K562 (cell line): ENCODE results near the gene HEPHL1. TPM values are rescaled to one million over a fixed set of nuclear protein-coding genes. Genes with fewer than 3 reads are reported as not detected.
A peak's percentile ranks its signal among the peaks of the same experiment; 100 is the strongest.

Source experiments
- ATAC-seq: fragments of 200-7000 bp; cut with Tn5 transposase; 3 replicates; pipeline ENCODE4 v1.9.1; 2020; ENCODE audit warnings: moderate library complexity
- BruUV-seq: library from RNA; stranded (reverse); fragments of 400-500 nt; replicated peaks from 2 replicates; lab custom pipeline; 2021; lab: Mats Ljungman, UMichigan
- CTCF ChIA-PET: fragments of 300-600 bp; formaldehyde crosslinking; extraction: SDS; loops from one replicate; lab custom pipeline; 2021; ENCODE audit warnings: low intra/inter-chr PET ratio; lab: Yijun Ruan, JAX
- POLR2A ChIA-PET: fragments of 300-600, 350-650 bp; sonication (Branson Sonifier 250); formaldehyde crosslinking; extraction: SDS; loops from one replicate; lab custom pipeline; 2021; ENCODE audit warnings: antibody characterized with exemption, inconsistent platforms; lab: Yijun Ruan, JAX
- DNase-seq, 4 experiments: peaks; one replicate each; pipeline versions ENCODE4 v3.0.0 to v3.0.0-alpha.2; 2011 to 2018; ENCODE audit warnings: low spot score in 3 of 4, mixed read lengths in 3 of 4; ENCODE audit errors: extremely low read depth in 1 of 4
- FAIRE-seq: peaks from 2 replicates; lab custom pipeline; 2011; peaks lifted over from hg19 to GRCh38; lab: Jason Lieb, UNC
- H2AFZ ChIP-seq: 2 replicates; pipeline ENCODE4 v1.6.0; 2011; ENCODE audit warnings: low read depth, low read length, control low read depth, inconsistent platforms
- H3K27ac ChIP-seq: fragments of 200-600 bp; 3 replicates; pipeline ENCODE4 v1.8.0; 2011; ENCODE audit warnings: low read depth, mild to moderate bottlenecking, control low read depth, inconsistent platforms, low read length, moderate library complexity, mixed read lengths; ENCODE audit errors: extremely low read depth
- H3K27me3 ChIP-seq, 2 experiments: fragments of 300-600 bp in 1 of 2; 2 replicates in 1 of 2; 3 replicates in 1 of 2; pipeline versions ENCODE4 v1.6.0 to v1.8.0; 2011; ENCODE audit warnings: inconsistent platforms in 2 of 2, low read length in 2 of 2, mild to moderate bottlenecking in 1 of 2, mixed read lengths in 1 of 2, moderate library complexity in 1 of 2; ENCODE audit not compliant: control insufficient read depth in 2 of 2, insufficient read depth in 2 of 2
- H3K36me3 ChIP-seq: fragments of 300-600 bp; 3 replicates; pipeline ENCODE4 v1.8.0; 2011; ENCODE audit warnings: mild to moderate bottlenecking, low read length, inconsistent platforms; ENCODE audit not compliant: control insufficient read depth, insufficient read depth
- H3K4me1 ChIP-seq, 2 experiments: fragments of 200-600 bp in 1 of 2; replicated peaks in 1 of 2; 2 replicates in 1 of 2; 3 replicates in 1 of 2; pipeline versions ENCODE4 v1.5.1 to v1.8.0; 2011; ENCODE audit warnings: inconsistent platforms in 2 of 2, low read length in 2 of 2, mild to moderate bottlenecking in 1 of 2, mixed read lengths in 1 of 2, moderate library complexity in 1 of 2; ENCODE audit not compliant: control insufficient read depth in 2 of 2, insufficient read depth in 2 of 2
- H3K4me2 ChIP-seq: 2 replicates; pipeline ENCODE4 v1.6.1; 2011; ENCODE audit warnings: low read length, control low read depth, inconsistent platforms, mixed read lengths; ENCODE audit not compliant: insufficient read depth
- H3K4me3 ChIP-seq: fragments of 200-600 bp; sonication (generic), shearing (Covaris generic); 2 replicates; pipeline ENCODE4 v1.5.1; 2016; ENCODE audit warnings: control low read depth, inconsistent platforms
- H3K79me2 ChIP-seq: fragments of 200-600 bp; 3 replicates; pipeline ENCODE4 v1.8.0; 2011; ENCODE audit warnings: low read length, inconsistent platforms; ENCODE audit not compliant: control insufficient read depth, insufficient read depth
- H3K9ac ChIP-seq, 2 experiments: 2 replicates each; pipeline versions ENCODE4 v1.6.0 to v1.6.1; 2011; ENCODE audit warnings: low read depth in 2 of 2, low read length in 2 of 2, control low read depth in 1 of 2, inconsistent platforms in 1 of 2, mild to moderate bottlenecking in 1 of 2, mixed read lengths in 1 of 2; ENCODE audit not compliant: insufficient read depth in 1 of 2
- H3K9me1 ChIP-seq: one replicate; pipeline ENCODE4 v1.6.0; 2011; ENCODE audit warnings: inconsistent platforms, mild to moderate bottlenecking, low read length, moderate library complexity; ENCODE audit not compliant: control insufficient read depth, insufficient read depth
- H3K9me3 ChIP-seq: replicated peaks from 2 replicates; pipeline ENCODE4 v1.5.1; 2011; ENCODE audit warnings: low read depth, low read length, inconsistent platforms; ENCODE audit not compliant: control insufficient read depth, insufficient read depth
- H4K20me1 ChIP-seq: replicated peaks from 2 replicates; pipeline ENCODE4 v1.6.1; 2011; ENCODE audit warnings: low read length, inconsistent platforms, mixed read lengths; ENCODE audit not compliant: control insufficient read depth, insufficient read depth
- ADNP ChIP-seq: fragments of 200-800 bp; sonication (Bioruptor generic); IDR thresholded peaks from 2 replicates; pipeline ENCODE4 v1.6.1; 2016; ENCODE audit warnings: missing genetic modification characterization, missing compliant biosample characterization
- ARHGAP35 ChIP-seq: fragments of 450-650 bp; IDR thresholded peaks from 2 replicates; pipeline ENCODE4 v1.6.1; 2018; ENCODE audit not compliant: partially characterized antibody
- BMI1 ChIP-seq: fragments of 150-350 bp; IDR thresholded peaks from 2 replicates; pipeline ENCODE4 v1.6.1; 2014; ENCODE audit warnings: low read length
- CAMTA2 ChIP-seq: fragments of 250-450 bp; sonication (Bioruptor Pico); conservative IDR thresholded peaks from 2 replicates; pipeline ENCODE4 v1.5.1; 2022
- CHCHD3 ChIP-seq: fragments of 250-450 bp; sonication (Bioruptor Pico); IDR thresholded peaks from 2 replicates; pipeline ENCODE4 v2.1.2; 2022; ENCODE audit warnings: mild to moderate bottlenecking
- DACH1 ChIP-seq: fragments of 450-650 bp; IDR thresholded peaks from 2 replicates; pipeline ENCODE4 v1.6.1; 2018; ENCODE audit not compliant: partially characterized antibody
- EHMT2 ChIP-seq: fragments of 450-650 bp; IDR thresholded peaks from 2 replicates; pipeline ENCODE4 v1.6.1; 2018; ENCODE audit warnings: antibody characterized with exemption
- FOXA3 ChIP-seq, 2 experiments: fragments of 450-650 bp in 1 of 2; sonication (generic) in 1 of 2; formaldehyde crosslinking; IDR thresholded peaks in 1 of 2; conservative IDR thresholded peaks in 1 of 2; 2 replicates each; pipeline versions ENCODE4 v1.4.0 to v1.8.0; 2020 to 2022; ENCODE audit warnings: mild to moderate bottlenecking in 2 of 2, missing genetic modification reagents in 1 of 2
- HNRNPLL ChIP-seq: fragments of 200-400 bp; formaldehyde crosslinking; IDR thresholded peaks from 2 replicates; pipeline ENCODE4 v1.6.1; 2017; ENCODE audit warnings: low read length, low read depth, mild to moderate bottlenecking; ENCODE audit not compliant: poor library complexity, severe bottlenecking
- HNRNPUL1 ChIP-seq: fragments of 200-400 bp; formaldehyde crosslinking; IDR thresholded peaks from 2 replicates; pipeline ENCODE4 v1.6.1; 2017; ENCODE audit warnings: low read length
- KLF1 ChIP-seq: fragments of 450-650 bp; IDR thresholded peaks from 2 replicates; pipeline ENCODE4 v1.6.1; 2016; ENCODE audit warnings: missing genetic modification characterization, missing compliant biosample characterization
- KLF16 ChIP-seq: IDR thresholded peaks from 2 replicates; pipeline ENCODE4 v1.6.1; 2016; ENCODE audit warnings: antibody characterized with exemption
- PHF20 ChIP-seq: fragments of 450-650 bp; IDR thresholded peaks from 2 replicates; pipeline ENCODE4 v1.6.1; 2018; ENCODE audit not compliant: partially characterized antibody
- RBM15 ChIP-seq: fragments of 200-400 bp; formaldehyde crosslinking; IDR thresholded peaks from 2 replicates; pipeline ENCODE4 v1.6.1; 2018; ENCODE audit warnings: mild to moderate bottlenecking, low read length, moderate library complexity; ENCODE audit not compliant: insufficient read depth
- SMARCB1 ChIP-seq: IDR thresholded peaks from 2 replicates; pipeline ENCODE4 v1.6.1; 2011; ENCODE audit warnings: improper control_type of control experiment, low read depth; ENCODE audit not compliant: insufficient read length
- TBP ChIP-seq: optimal IDR thresholded peaks from 2 replicates; pipeline ENCODE3; 2011; ENCODE audit warnings: low read depth, low read length, improper control_type of control experiment
- ZBED1 ChIP-seq: IDR thresholded peaks from 2 replicates; pipeline ENCODE4 v1.6.1; 2014
- ZNF274 ChIP-seq: IDR thresholded peaks from 2 replicates; pipeline ENCODE4 v1.6.1; 2011; ENCODE audit warnings: low read depth, mild to moderate bottlenecking, low read length, moderate library complexity, borderline replicate concordance
- WGBS: fragments of 100-300 bp; shearing (Covaris generic); methylation state at CpG from one replicate; pipeline ENCODE4 v1.1.6; 2016; ENCODE audit warnings: low coverage, mixed read lengths; ENCODE audit not compliant: insufficient coverage; ENCODE audit errors: missing lambda C conversion rate; 5-methylcytosine and 5-hydroxymethylcytosine counted together
- in situ Hi-C: fragments of 300-500 bp; cut with MboI; formaldehyde crosslinking; loops from 4 replicates; pipeline ENCODE4 v1.15.0; 2018; ENCODE audit warnings: inconsistent platforms, mixed read lengths
- intact Hi-C: fragments of 100-400 bp; cut with micrococcal nuclease; formaldehyde crosslinking; loops from 2 replicates; pipeline ENCODE4 v1.14.2; 2022
- polyA plus RNA-seq, 8 experiments: library from polyadenylated mRNA; depleted of rRNA in 4 of 8; stranded (reverse) in 5 of 8; unstranded in 3 of 8; fragments of >200 nt; fragmentation: Nextera tagmentation in 2 of 8; fragmentation: Illumina TruSeq in 1 of 8; extraction: Ambion mirVana in 2 of 8; extraction: Trizol in 1 of 8; gene quantifications; 2 replicates each; pipeline versions ENCODE4 v1.2.1 to v1.2.3, GENCODE V29; 2011 to 2014; ENCODE audit warnings: inconsistent platforms in 1 of 8, missing spikeins in 1 of 8
- total RNA-seq, 7 experiments: library from RNA; depleted of rRNA in 6 of 7; stranded (reverse); fragments of >200 nt in 6 of 7; fragmentation: Illumina TruSeq in 2 of 7; extraction: Trizol in 2 of 7; gene quantifications; 2 replicates each; pipeline versions ENCODE4 v1.2.1 to v1.2.3, GENCODE V29; 2011 to 2021; ENCODE audit warnings: low replicate concordance in 1 of 7
- TF ChIP-seq, protein P1 (sequence below): fragments of 200-800 bp; sonication (Bioruptor generic); IDR thresholded peaks from 2 replicates; pipeline ENCODE4 v1.6.1; 2017; ENCODE audit warnings: missing genetic modification characterization, missing compliant biosample characterization
- TF ChIP-seq, protein P2 (sequence below): fragments of 450-650 bp; formaldehyde crosslinking; IDR thresholded peaks from 2 replicates; pipeline ENCODE4 v1.4.0; 2022; ENCODE audit warnings: mild to moderate bottlenecking, moderate library complexity
- TF ChIP-seq, protein P3 (sequence below): fragments of 450-650 bp; IDR thresholded peaks from one replicate; pipeline ENCODE4 v1.6.1; 2018; ENCODE audit warnings: mild to moderate bottlenecking, moderate library complexity; ENCODE audit not compliant: partially characterized antibody

The HEPHL1 gene
- total and polyA plus RNA-seq, 9 of the 15 experiments (the other 6 are each of a cell fraction or from before 2014, with no cell fraction given): 0.01 TPM; not detected in 8

DNA sequence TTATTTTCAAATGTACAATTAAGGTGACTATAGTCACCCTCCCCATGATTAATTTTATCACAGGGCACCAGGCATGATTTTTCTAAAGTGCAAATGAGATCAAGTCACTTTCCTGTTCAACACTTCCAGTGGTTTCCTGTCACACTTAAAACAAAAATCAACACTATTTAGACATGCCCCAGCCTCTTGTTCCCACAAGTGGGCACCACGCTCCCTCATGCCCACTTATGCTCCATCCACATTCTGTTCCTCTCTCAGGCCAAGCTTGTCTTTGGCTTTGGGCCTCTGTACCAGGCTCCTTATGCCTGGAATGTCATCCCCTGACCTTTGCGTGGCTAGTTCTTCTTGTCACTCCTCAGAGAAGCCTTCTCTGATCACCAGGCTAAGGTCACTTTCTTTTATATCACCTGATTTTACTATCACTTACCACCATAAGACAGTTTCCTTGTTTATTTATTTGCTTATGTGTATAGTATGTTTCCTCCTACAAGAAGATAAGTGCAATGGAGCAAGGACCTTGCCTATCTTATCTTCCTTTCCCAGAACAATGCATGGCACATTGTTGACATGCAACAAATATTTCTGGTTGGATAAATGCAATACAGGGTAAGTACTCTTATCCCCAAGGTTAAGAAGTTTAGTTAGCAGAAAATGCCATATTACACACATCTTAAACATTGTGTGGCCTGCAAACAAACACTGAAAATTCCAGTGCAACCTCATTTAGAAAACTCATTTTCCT, 56.6 kb downstream of the HEPHL1 start:
- in situ Hi-C loops: no loop called here
- WGBS: 21% methylated on average over 2 of the region's 2 CpGs
- Histone ChIP-seq H2AFZ (no peak overlapping the region), H3K4me2 (peak overlapping the region; percentile 57; the same call in 1 of the 2 replicates), H3K9ac (no peak overlapping the region), H3K9me3 (no peaks in the 10 kb centered on the region), H3K79me2 (no peaks in the 10 kb centered on the region), H3K4me3 (no peak overlapping the region), H3K4me1 (peaks cover 0 to 7% of the 10 kb centered on the region in 2 experiments; a peak in 3 of 5 replicates), H3K9me1 (no peaks in the 10 kb centered on the region), H4K20me1 (no peaks in the 10 kb centered on the region), H3K36me3 (no peaks in the 10 kb centered on the region), H3K27ac (no peak overlapping the region; the same call in 2 of the 3 replicates), H3K27me3 (peaks cover 0 to 6% of the 10 kb centered on the region in 2 experiments; a peak in 2 of 5 replicates)
- CTCF ChIA-PET: no interaction called here
- peak in 3 of 4 experiments; percentile 8 to 15 (median 12) for DNase-seq
- POLR2A ChIA-PET: no interaction called here
- no peak; the same call in 2 of the 3 replicates for ATAC-seq
- no TSS peak for BruUV-seq
- intact Hi-C loops: no loop called here
- FAIRE-seq: peak; percentile 6
- no peak for TF ChIP-seq PHF20
- no peak for TF ChIP-seq DACH1
- no peak for TF ChIP-seq ARHGAP35
- no peak for TF ChIP-seq HNRNPLL
- TF ChIP-seq, protein P1, sequence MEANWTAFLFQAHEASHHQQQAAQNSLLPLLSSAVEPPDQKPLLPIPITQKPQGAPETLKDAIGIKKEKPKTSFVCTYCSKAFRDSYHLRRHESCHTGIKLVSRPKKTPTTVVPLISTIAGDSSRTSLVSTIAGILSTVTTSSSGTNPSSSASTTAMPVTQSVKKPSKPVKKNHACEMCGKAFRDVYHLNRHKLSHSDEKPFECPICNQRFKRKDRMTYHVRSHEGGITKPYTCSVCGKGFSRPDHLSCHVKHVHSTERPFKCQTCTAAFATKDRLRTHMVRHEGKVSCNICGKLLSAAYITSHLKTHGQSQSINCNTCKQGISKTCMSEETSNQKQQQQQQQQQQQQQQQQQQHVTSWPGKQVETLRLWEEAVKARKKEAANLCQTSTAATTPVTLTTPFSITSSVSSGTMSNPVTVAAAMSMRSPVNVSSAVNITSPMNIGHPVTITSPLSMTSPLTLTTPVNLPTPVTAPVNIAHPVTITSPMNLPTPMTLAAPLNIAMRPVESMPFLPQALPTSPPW (CRISPR knock-in tag): no peak
- no peak for TF ChIP-seq ZBED1
- TF ChIP-seq BMI1: no peak
- TF ChIP-seq FOXA3 (CRISPR knock-in tag; conservative IDR thresholded peaks at IDR 0.05 in 1 of 2, IDR thresholded peaks at IDR 0.05 in 1 of 2): peak; percentile 52 to 98; a peak in 3 of 4 replicates
- no peak for TF ChIP-seq ADNP
- no peak for TF ChIP-seq EHMT2
- no peak for TF ChIP-seq ZNF274
- TF ChIP-seq KLF1: no peak
- no peak for TF ChIP-seq HNRNPUL1
- no peak for TF ChIP-seq RBM15
- TF ChIP-seq CHCHD3: no peak
- TF ChIP-seq, protein P2, sequence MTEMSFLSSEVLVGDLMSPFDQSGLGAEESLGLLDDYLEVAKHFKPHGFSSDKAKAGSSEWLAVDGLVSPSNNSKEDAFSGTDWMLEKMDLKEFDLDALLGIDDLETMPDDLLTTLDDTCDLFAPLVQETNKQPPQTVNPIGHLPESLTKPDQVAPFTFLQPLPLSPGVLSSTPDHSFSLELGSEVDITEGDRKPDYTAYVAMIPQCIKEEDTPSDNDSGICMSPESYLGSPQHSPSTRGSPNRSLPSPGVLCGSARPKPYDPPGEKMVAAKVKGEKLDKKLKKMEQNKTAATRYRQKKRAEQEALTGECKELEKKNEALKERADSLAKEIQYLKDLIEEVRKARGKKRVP: peak; percentile 46; the same call in 1 of the 2 replicates
- TF ChIP-seq, protein P3, sequence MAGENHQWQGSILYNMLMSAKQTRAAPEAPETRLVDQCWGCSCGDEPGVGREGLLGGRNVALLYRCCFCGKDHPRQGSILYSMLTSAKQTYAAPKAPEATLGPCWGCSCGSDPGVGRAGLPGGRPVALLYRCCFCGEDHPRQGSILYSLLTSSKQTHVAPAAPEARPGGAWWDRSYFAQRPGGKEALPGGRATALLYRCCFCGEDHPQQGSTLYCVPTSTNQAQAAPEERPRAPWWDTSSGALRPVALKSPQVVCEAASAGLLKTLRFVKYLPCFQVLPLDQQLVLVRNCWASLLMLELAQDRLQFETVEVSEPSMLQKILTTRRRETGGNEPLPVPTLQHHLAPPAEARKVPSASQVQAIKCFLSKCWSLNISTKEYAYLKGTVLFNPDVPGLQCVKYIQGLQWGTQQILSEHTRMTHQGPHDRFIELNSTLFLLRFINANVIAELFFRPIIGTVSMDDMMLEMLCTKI: no peak
- TF ChIP-seq SMARCB1: no peak
- no peak for TF ChIP-seq CAMTA2 (CRISPR knock-in tag)
- TF ChIP-seq KLF16: peak; percentile 71; the same call in 1 of the 2 replicates
- no peak for TF ChIP-seq TBP
